RKO (cell line): ENCODE results near the gene GTF2E1.
"Not testable (repeated sequence)": the region's sequence is repeated elsewhere in the genome, so short reads cannot be mapped to it uniquely, and the experiment has no call there.

Experiments
- DNase-seq: peaks from one replicate; pipeline ENCODE4 v3.0.0-alpha.2; 2016; ENCODE audit warnings: low spot score

The GTF2E1 gene

GRCh38 chr3:120742198-120742848 lies at the start of gene GTF2E1, which contains the start of gene RABL3:
GTF2E1 (plus strand) TSS chr3:120742744; CDS start chr3:120750553, 7,809 bp downstream.
RABL3 (minus strand) TSS chr3:120742516; CDS start chr3:120742507, 9 bp downstream.
- peak; percentile 99 for DNase-seq

GRCh38 chr3:120693439-120694171 lies 48.9 kb upstream of the GTF2E1 start:
- no peak for DNase-seq

GRCh38 chr3:120699333-120699732 lies 43.2 kb upstream of the GTF2E1 start:
- DNase-seq: no peak

DNA sequence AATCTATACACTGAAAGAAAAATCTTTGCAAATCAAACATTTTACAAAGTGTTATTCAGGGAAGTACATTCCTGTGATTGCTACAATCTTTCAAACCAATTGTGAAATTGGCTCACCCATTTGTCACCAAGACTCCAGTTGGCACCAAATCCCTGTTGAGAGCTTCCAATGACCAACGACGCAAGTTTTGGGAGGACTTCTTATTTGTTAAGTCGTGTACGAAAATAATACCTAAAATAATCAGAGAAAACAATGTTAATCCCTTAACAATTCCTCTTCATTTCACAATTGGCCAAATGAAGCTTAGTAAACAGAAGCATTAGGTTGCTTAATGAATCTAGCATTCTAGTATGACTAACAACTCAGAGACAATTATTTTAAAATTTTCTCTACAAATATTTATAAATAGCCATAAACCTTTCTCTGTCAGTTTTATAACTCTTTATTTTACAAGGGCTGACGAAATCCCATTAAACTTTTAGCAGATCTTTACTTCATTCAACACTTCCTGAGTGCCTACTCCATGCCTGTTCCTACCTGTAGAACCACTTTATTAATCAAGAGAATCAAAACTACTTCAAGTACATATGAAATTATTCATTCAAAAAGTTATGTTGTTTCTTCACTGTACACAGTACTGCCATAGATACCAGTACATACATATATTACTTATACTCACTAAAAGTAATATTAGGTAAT lies 36.5 kb upstream of the GTF2E1 start:
- DNase-seq: no peak

- DNase-seq: no peak
Measured at GRCh38 chr3:120706950-120707349, 35.6 kb upstream of the GTF2E1 start.

- DNase-seq: no peak
Measured at GRCh38 chr3:120708408-120708807, 34.1 kb upstream of the GTF2E1 start.

DNA sequence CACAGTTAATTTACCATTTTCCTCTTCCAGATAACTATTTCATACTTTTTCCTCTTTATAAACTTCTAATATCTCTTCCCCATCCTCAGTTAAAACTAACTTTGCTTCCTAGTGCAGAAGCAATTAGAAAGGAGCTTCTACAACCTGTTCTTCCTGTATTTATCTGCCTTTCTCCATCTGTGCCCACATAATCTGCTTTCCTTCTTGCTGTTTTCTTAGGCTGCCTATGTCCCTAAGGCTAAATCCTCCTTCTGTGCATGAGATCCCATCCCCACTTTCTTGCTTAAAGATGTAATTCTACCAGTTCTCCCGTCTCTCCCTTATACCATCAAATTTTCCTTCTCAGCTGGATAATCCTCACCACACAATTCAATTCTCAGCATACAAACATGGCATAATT lies 32.2 kb upstream of the GTF2E1 start:
- DNase-seq: no peak

DNA sequence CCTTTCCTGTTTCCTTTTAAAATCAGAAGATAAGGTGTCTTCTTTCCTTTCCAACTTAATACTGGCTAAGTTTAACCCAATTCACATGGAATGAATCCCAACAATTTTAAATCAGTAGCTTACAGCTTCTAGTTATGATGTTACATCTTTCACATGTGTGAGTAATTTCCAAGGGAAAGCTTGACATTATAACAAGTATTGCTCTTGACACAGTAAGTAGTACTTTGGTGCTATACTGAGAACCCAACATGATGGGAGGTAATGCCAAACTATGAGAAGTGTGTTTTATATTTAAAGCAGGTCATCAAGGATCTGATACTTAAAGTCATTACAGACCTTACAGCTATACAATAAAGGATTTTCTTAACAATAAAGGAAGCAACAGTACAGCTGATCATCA lies 29.3 kb upstream of the GTF2E1 start:
- no peak for DNase-seq

- not testable (repeated sequence) for DNase-seq
Measured at GRCh38 chr3:120719167-120719834, 23.2 kb upstream of the GTF2E1 start.

GRCh38 chr3:120726791-120727190 lies 15.8 kb upstream of the GTF2E1 start:
- DNase-seq: no peak

DNA sequence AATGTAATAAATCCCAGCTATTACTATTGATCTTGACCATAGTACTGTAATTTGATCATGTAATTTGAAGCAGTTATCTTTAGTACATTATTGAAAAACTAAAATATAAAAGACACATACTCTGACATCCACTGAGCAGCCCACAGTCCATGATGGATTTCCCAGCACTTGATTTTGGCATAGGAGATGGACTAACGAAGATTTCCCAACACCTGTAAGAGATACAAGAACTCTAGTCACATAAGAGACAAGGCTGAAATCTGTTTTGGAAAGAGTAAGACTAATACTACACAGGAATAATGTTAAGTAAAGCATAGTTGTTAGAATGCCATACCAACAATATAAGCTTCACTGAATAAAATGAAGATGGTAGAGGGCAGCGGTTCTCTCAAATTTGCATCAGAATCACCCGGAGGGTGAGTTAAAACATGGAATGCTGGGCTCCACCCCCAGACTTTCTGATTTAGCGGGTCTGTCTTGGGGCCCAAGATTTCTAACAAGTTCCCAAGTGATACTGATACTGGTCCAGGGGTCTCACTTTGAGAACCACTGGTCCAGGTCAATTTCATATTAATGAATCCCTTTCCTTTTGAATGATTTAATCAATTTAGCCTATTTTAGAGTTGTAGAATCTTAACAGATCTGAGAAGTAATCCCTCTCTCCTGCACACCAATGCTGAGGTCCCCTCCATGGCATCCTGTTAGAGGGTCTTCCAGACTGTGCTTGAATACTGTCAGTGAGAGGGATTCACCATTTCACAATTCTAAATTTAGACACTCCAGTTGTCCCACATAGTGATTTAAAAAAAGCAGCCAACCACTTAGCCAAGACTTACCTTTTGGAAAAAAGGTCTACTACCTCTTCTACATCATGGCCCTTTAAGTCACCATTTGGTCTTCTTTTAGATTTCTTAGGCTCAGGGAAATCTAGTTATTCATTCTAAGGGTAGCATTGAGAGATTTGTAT lies 11.7 kb upstream of the GTF2E1 start:
- DNase-seq: no peak

- DNase-seq: not testable (repeated sequence)
Measured at GRCh38 chr3:120738006-120738405, 4.5 kb upstream of the GTF2E1 start.

GRCh38 chr3:120741320-120741719 lies 1.2 kb upstream of the GTF2E1 start:
- DNase-seq: peak; percentile 52

DNA sequence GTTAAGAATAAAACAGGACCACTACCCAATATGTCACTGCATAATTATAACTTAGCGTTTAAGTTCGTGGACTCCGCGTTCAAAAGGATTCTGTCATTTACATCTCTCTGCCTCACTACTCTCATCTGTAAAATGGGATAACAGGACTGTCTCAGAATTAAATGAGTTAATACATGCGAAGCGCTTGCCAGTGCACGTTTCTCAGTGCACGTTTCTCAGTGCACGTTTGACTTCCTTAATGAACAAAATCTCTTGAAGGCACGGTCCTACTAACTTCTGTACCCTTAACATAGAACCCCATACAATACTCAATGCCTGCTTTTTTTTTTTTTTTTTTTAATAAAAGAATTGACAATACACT lies 727 bp upstream of the GTF2E1 start:
- DNase-seq: peak; percentile 71

GRCh38 chr3:120742849-120743365 lies 363 bp downstream of the GTF2E1 start:
- peak; percentile 31 for DNase-seq

DNA sequence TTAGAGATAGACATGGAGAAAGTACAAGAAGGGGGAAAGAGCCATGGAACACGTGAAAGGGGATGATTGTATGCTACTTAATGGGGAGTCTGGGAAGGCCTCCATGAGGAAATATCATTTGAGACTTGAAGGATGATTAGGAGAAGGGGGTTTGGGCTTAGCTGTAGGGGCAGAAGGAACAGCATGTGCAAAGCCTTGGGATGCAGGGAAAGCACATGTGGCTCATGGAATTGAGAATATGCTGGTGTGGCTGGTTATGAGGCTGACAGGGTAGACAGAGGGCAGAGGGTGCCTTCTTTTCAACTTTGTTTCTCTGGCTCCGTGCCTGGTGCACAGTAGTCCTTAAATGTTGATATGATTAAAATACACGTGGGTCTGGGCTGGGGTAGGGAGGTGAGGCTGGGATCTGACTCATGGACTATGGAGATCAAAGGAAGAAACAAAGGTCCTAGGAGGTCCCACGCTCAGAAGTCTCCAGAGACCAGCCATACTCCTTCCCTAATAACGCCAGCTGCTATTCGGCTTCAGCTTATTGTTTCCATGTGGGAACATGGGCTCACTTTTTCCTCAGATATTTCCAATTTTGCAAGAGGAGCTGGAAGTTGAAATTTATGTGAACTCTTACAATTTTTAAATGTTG lies 1.1 kb downstream of the GTF2E1 start:
- peak; percentile 63 for DNase-seq

- DNase-seq: no peak
Measured at GRCh38 chr3:120745466-120745865, 2.9 kb downstream of the GTF2E1 start.

DNA sequence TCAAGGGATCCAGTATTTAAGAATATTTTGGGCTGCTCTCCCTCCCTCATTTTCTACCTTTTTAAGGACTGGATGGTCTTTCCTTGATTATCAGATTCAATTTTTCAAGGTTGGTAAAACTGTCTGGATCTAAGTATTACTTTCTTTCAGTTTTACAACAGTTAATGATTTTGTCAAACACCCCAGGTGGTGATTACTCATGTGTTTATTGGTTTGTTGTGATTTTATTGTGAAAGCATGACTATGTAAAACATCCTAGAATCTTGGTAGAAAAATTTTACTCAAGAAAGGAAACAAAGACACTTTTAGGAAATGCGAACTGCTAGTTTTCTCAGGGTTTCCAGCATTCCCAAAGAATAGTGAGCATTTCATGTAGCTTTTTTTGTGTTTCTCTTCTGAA lies 7.3 kb downstream of the GTF2E1 start:
- no peak for DNase-seq

- DNase-seq: no peak
Measured at GRCh38 chr3:120752230-120752629, 9.7 kb downstream of the GTF2E1 start.

DNA sequence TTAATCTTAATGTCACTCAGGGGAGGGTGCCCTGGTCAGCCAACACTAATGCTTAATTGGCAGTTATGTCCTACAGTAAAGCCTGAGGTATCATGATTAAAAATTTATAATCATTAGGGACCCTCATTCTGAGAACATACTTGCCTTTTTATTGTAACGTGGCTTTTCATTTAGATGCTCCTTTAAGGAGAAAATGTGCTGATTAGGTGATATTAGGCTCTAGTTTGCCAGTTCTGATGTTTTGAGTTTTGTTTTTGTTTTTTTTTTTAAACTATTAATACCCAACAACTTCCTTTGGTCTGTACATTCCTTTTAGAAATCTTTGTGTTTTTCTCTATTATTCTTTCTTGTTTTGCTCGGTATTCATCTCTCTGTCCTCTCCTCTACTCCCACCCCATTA lies 10.3 kb downstream of the GTF2E1 start:
- DNase-seq: no peak

GRCh38 chr3:120753810-120754209 lies 11.3 kb downstream of the GTF2E1 start:
- no peak for DNase-seq
